ENCODE measurements around the gene MUTYH. TPM values are rescaled to one million over a fixed set of nuclear protein-coding genes. Genes with fewer than 3 reads are reported as not detected.

The MUTYH gene
- total and polyA plus RNA-seq, 11 donors, result 4.4 to 11.9 (median 7.0) TPM

GRCh38 chr1:45383191-45383590, 43.0 kb upstream of the MUTYH start:
- 88 to 98% (median 91%) methylated on average over 1 of the region's 1 CpG for WGBS, 4 donors
- ATAC-seq, result no peak
- Histone ChIP-seq H3K4me1 (no peaks in the 10 kb centered on the region), H3K4me3 (no peak overlapping the region), H3K36me3 (no peaks in the 10 kb centered on the region), H3K9me3 (no peaks in the 10 kb centered on the region), H3K27ac (no peak overlapping the region), H3K27me3 (no peaks in the 10 kb centered on the region)
- no peak for DNase-seq
- intact Hi-C loops (cut with DNase I), result no loop called here
- TF ChIP-seq CTCF (IDR thresholded peaks at IDR 0.05) (no peak), POLR2A (IDR thresholded peaks at IDR 0.05) (no peak)

- intact Hi-C loops (cut with DNase I), result no loop called here
- H3K4me3 ChIP-seq, result no peak overlapping the region
- no peaks in the 10 kb centered on the region for H3K36me3 ChIP-seq
- 81 to 93% (median 86%) methylated on average over 2 of the region's 2 CpGs for WGBS, 4 donors
- H3K27me3 ChIP-seq, result no peaks in the 10 kb centered on the region
- no peak for ATAC-seq
- no peak for DNase-seq
- no peak overlapping the region for H3K27ac ChIP-seq
- H3K4me1 ChIP-seq, result peaks cover 0 to 4% (median 0%) of the 10 kb centered on the region in 12 donors
- no peaks in the 10 kb centered on the region for H3K9me3 ChIP-seq
- TF ChIP-seq POLR2A (IDR thresholded peaks at IDR 0.05) (no peak), CTCF (IDR thresholded peaks at IDR 0.05) (no peak)
Observed at GRCh38 chr1:45381243-45381642, 41.0 kb upstream of the MUTYH start.

- Histone ChIP-seq H3K27ac (no peak overlapping the region), H3K4me1 (peaks cover 0 to 9% (median 0%) of the 10 kb centered on the region in 12 donors), H3K9me3 (no peaks in the 10 kb centered on the region), H3K27me3 (no peaks in the 10 kb centered on the region), H3K4me3 (no peak overlapping the region), H3K36me3 (no peaks in the 10 kb centered on the region)
- no peak for TF ChIP-seq CTCF (IDR thresholded peaks at IDR 0.05)
- TF ChIP-seq POLR2A (IDR thresholded peaks at IDR 0.05), result no peak
- DNase-seq, result no peak
- intact Hi-C loops (cut with DNase I), result no loop called here
- 85 to 91% (median 89%) methylated on average over 1 of the region's 1 CpG for WGBS, 4 donors
- no peak for ATAC-seq
Observed at GRCh38 chr1:45380730-45381129, 40.5 kb upstream of the MUTYH start.

GRCh38 chr1:45380125-45380524, 39.9 kb upstream of the MUTYH start:
- DNase-seq (no peak), ATAC-seq (no peak)
- WGBS, 4 donors, result 93 to 98% (median 97%) methylated on average over 4 of the region's 4 CpGs
- intact Hi-C loops (cut with DNase I), result no loop called here
- H3K27ac ChIP-seq, result no peak overlapping the region
- no peaks in the 10 kb centered on the region for H3K36me3 ChIP-seq
- no peaks in the 10 kb centered on the region for H3K9me3 ChIP-seq
- TF ChIP-seq CTCF (IDR thresholded peaks at IDR 0.05) (no peak), POLR2A (IDR thresholded peaks at IDR 0.05) (no peak)
- H3K4me1 ChIP-seq, result peaks cover 0 to 13% (median 0%) of the 10 kb centered on the region in 12 donors
- H3K27me3 ChIP-seq, result no peaks in the 10 kb centered on the region
- no peak overlapping the region for H3K4me3 ChIP-seq
